GM12878 (cell line): Measurements from ENCODE around the gene DBNL.

Experiments used
- ATF3 ChIP-seq: IDR thresholded peaks from 2 replicates; pipeline ENCODE4 v1.6.1; 2011; ENCODE audit warnings: low read depth, mild to moderate bottlenecking, low read length, moderate library complexity, borderline replicate concordance; ENCODE audit errors: extremely low read depth
- POLR2AphosphoS5 ChIP-seq: IDR thresholded peaks from 2 replicates; pipeline ENCODE4 v1.6.1; 2011; ENCODE audit warnings: mild to moderate bottlenecking, low read length, inconsistent platforms
- SMAD5 ChIP-seq: IDR thresholded peaks from 2 replicates; pipeline ENCODE4 v1.6.1; 2016; ENCODE audit warnings: antibody characterized with exemption, low read depth
- SP1 ChIP-seq: IDR thresholded peaks from one replicate; pipeline ENCODE4 v1.6.1; 2011; ENCODE audit warnings: low read depth, low read length
- TF ChIP-seq, protein P1 (sequence below): fragments of 450-650 bp; IDR thresholded peaks from 2 replicates; pipeline ENCODE4 v1.6.1; 2017; ENCODE audit warnings: borderline replicate concordance
- TF ChIP-seq, protein P2 (sequence below), 3 experiments: IDR thresholded peaks in 2 of 3; conservative IDR thresholded peaks in 1 of 3; 2 replicates each; pipeline ENCODE4 v1.5.1; 2011; ENCODE audit warnings: low read depth in 3 of 3, low read length in 3 of 3, mild to moderate bottlenecking in 3 of 3, control low read depth in 2 of 3, moderate library complexity in 2 of 3, inconsistent platforms in 1 of 3, mixed read lengths in 1 of 3; ENCODE audit not compliant: control insufficient read depth in 2 of 3, insufficient read depth in 1 of 3; ENCODE audit errors: extremely low read depth in 1 of 3

DNA sequence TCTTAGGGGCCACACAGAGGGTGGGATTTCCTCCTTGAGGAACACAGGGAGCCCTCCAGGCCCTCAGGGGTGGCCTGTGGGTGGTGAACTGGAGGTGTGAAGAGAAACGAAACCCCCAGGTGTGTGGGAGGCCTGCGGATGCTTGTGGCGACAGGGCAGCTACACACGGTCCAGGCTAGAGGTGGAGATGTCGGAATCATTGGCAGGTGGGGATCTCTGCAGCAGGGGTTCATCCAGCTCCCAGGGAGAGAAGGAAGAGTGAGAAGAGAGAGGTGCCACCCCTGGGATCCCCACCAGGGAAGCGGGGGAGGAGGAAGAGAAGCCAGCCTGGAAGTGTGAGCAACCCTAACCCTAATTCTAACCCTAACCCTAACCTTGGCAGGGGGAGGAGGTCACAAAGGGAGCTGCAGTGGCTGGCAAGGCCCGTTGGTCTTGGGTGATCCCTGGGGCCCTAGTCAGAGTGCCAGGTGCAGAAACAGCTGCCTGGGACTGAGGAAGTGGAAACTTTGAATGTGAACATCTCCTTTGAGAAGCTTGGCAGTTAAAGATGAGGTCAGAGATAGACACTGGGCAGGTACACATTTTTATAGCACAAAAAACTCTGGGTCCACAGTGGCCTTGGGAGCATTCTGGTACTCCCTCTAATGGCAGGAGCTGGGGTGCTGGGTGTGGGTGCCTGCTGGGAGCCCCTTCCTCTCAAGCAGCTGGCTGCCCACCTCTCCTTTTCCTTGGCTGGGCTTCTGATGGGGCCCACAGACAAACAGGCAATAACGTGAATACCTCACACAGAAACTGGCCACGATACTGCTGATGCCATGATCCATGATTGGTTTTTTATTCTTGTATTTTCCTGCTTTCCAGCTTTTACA lies 52.8 kb downstream of the DBNL start:
- TF ChIP-seq POLR2AphosphoS5 (no peak), ATF3 (no peak), SMAD5 (no peak), SP1 (no peak)
- TF ChIP-seq, protein P1, sequence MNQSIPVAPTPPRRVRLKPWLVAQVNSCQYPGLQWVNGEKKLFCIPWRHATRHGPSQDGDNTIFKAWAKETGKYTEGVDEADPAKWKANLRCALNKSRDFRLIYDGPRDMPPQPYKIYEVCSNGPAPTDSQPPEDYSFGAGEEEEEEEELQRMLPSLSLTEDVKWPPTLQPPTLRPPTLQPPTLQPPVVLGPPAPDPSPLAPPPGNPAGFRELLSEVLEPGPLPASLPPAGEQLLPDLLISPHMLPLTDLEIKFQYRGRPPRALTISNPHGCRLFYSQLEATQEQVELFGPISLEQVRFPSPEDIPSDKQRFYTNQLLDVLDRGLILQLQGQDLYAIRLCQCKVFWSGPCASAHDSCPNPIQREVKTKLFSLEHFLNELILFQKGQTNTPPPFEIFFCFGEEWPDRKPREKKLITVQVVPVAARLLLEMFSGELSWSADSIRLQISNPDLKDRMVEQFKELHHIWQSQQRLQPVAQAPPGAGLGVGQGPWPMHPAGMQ: no peak
- TF ChIP-seq, protein P2, sequence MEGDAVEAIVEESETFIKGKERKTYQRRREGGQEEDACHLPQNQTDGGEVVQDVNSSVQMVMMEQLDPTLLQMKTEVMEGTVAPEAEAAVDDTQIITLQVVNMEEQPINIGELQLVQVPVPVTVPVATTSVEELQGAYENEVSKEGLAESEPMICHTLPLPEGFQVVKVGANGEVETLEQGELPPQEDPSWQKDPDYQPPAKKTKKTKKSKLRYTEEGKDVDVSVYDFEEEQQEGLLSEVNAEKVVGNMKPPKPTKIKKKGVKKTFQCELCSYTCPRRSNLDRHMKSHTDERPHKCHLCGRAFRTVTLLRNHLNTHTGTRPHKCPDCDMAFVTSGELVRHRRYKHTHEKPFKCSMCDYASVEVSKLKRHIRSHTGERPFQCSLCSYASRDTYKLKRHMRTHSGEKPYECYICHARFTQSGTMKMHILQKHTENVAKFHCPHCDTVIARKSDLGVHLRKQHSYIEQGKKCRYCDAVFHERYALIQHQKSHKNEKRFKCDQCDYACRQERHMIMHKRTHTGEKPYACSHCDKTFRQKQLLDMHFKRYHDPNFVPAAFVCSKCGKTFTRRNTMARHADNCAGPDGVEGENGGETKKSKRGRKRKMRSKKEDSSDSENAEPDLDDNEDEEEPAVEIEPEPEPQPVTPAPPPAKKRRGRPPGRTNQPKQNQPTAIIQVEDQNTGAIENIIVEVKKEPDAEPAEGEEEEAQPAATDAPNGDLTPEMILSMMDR (IDR thresholded peaks at IDR 0.05 in 2 of 3, conservative IDR thresholded peaks at IDR 0.05 in 1 of 3; ENCODE audit: control insufficient read depth in 2 of 3, extremely low read depth in 1 of 3, insufficient read depth in 1 of 3, low read depth in 3 of 3, low read length in 3 of 3): no peak
